ENCODE measurements around the gene OR5D18. TPM values are rescaled to one million over a fixed set of nuclear protein-coding genes. Genes with fewer than 3 reads are reported as not detected.

Gene OR5D18
- not detected in 2 replicates for polyA plus RNA-seq (2012; rRNA removed)
- not detected in 2 replicates for polyA plus RNA-seq (2012; cell fraction: cytosol; rRNA removed)
- polyA plus RNA-seq (2012; cell fraction: nucleus; rRNA removed): not detected in 2 replicates

DNA sequence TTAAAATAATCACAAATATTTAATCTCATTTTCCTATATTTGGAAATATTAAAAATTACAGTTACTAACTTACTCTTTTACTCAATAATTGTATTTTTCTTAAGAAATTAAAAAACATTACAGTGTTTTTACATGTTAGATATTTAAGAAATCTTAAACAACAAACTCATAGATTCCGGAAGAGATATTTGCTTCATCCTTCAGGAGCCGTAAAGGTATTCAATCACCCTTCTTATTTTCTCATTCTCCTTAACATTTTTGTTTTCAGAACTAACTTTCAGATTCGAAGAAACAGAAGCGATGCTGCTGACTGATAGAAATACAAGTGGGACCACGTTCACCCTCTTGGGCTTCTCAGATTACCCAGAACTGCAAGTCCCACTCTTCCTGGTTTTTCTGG, at the start of gene OR5D18:
Gene OR5D18, plus strand, starts transcription at position 301 of the 400 bp plus-strand sequence. Its CDS starts 0 bp downstream, at position 301.
- Histone ChIP-seq H3K9me3 (no peaks in the 10 kb centered on the region), H3K4me2 (no peak within 1 kb of the TSS), H3K27ac (ENCODE audit: low read depth in 2 of 2, low read length in 1 of 2) (no peak within 1 kb of the TSS), H4K20me1 (ENCODE audit: insufficient read depth) (no peaks in the 10 kb centered on the region), H3K4me1 (ENCODE audit: control insufficient read depth in 1 of 2, insufficient read depth in 2 of 2, low read depth in 1 of 2, low read length in 1 of 2) (no peaks in the 10 kb centered on the region), H3K79me2 (ENCODE audit: insufficient read depth) (no peaks in the 10 kb centered on the region), H3K27me3 (ENCODE audit: insufficient read depth) (no peaks in the 10 kb centered on the region), H3K9ac (no peak within 1 kb of the TSS), H3K36me3 (replicated peaks in 1 of 2; ENCODE audit: control insufficient read depth in 1 of 2, insufficient read depth in 2 of 2, low read length in 1 of 2) (no peaks in the 10 kb centered on the region), H3F3A (replicated peaks; ENCODE audit: insufficient read depth) (no peaks in the 10 kb centered on the region), H3K4me3 (ENCODE audit: low read depth in 2 of 2, low read length in 1 of 2) (no peak within 1 kb of the TSS), H2AFZ (ENCODE audit: low read depth) (no peak within 1 kb of the TSS), H3K9me2 (no peaks in the 10 kb centered on the region)
- DNase-seq: no peak
- WGBS (ENCODE audit: low lambda C conversion rate): 15% methylated on average over 5 of the region's 5 CpGs
- no peak for TF ChIP-seq GABPA (IDR thresholded peaks at IDR 0.05; ENCODE audit: low read depth)
- TF ChIP-seq YY1 (IDR thresholded peaks at IDR 0.05; ENCODE audit: low read depth): no peak
- no peak for TF ChIP-seq IRF3 (IDR thresholded peaks at IDR 0.05; ENCODE audit: low read depth, low read length)
- no peak for TF ChIP-seq FOXM1 (IDR thresholded peaks at IDR 0.05; ENCODE audit: low read depth)
- no peak for TF ChIP-seq RFX5 (IDR thresholded peaks at IDR 0.05; ENCODE audit: low read length)
- no peak for TF ChIP-seq TEAD4 (IDR thresholded peaks at IDR 0.05; ENCODE audit: borderline replicate concordance, insufficient read depth)
- no peak for TF ChIP-seq FOXJ3 (CRISPR knock-in tag; IDR thresholded peaks at IDR 0.05)
- no peak for TF ChIP-seq CTCF (IDR thresholded peaks at IDR 0.05)
- TF ChIP-seq SIN3A (IDR thresholded peaks at IDR 0.05; ENCODE audit: borderline replicate concordance, low read depth, low read length): no peak
- CTCF ChIA-PET: no interaction called here
- POLR2A ChIA-PET: no interaction called here

GRCh38 chr11:55773138-55773537, 46.3 kb upstream of the OR5D18 start, which contains the start of gene OR5D13:
TSS of gene OR5D13 (plus strand) at chr11:55773438. CDS start at chr11:55773438, 0 bp downstream.
- H3K4me1 ChIP-seq (ENCODE audit: control insufficient read depth in 1 of 2, insufficient read depth in 2 of 2, low read depth in 1 of 2, low read length in 1 of 2): no peaks in the 10 kb centered on the region
- no peaks in the 10 kb centered on the region for H4K20me1 ChIP-seq (ENCODE audit: insufficient read depth)
- H3K4me3 ChIP-seq (ENCODE audit: low read depth in 2 of 2, low read length in 1 of 2): no peak within 1 kb of the TSS
- CTCF ChIA-PET: no interaction called here
- H3F3A ChIP-seq (replicated peaks; ENCODE audit: insufficient read depth): no peaks in the 10 kb centered on the region
- H3K36me3 ChIP-seq (replicated peaks in 1 of 2; ENCODE audit: control insufficient read depth in 1 of 2, insufficient read depth in 2 of 2, low read length in 1 of 2): no peaks in the 10 kb centered on the region
- no peak within 1 kb of the TSS for H3K9ac ChIP-seq
- no peaks in the 10 kb centered on the region for H3K9me3 ChIP-seq
- no peak for DNase-seq
- H3K79me2 ChIP-seq (ENCODE audit: insufficient read depth): no peaks in the 10 kb centered on the region
- POLR2A ChIA-PET: no interaction called here
- H3K27ac ChIP-seq (ENCODE audit: low read depth in 2 of 2, low read length in 1 of 2): no peak within 1 kb of the TSS
- no peaks in the 10 kb centered on the region for H3K9me2 ChIP-seq
- H3K4me2 ChIP-seq: no peak within 1 kb of the TSS
- no peaks in the 10 kb centered on the region for H3K27me3 ChIP-seq (ENCODE audit: insufficient read depth)
- no peak within 1 kb of the TSS for H2AFZ ChIP-seq (ENCODE audit: low read depth)
- no peak for TF ChIP-seq RAD21 (IDR thresholded peaks at IDR 0.05; ENCODE audit: low read length)
